Gastrocnemius medialis (tissue), 4 donors: ENCODE measurements around the gene MPV17L. TPM values are rescaled to one million over a fixed set of nuclear protein-coding genes. Genes with fewer than 3 reads are reported as not detected.
"Not testable (repeated sequence)": the region's sequence is repeated elsewhere in the genome, so short reads cannot be mapped to it uniquely, and the experiment has no call there.

Source experiments
- ATAC-seq, 2 donors: fragments of 150-250 bp; one replicate each; pipeline ENCODE4 v1.9.1; 2016
- DNase-seq, 2 donors: peaks; one replicate each; pipeline ENCODE4 v3.0.0-alpha.2; 2019
- H3K27ac ChIP-seq, 4 donors: fragments of 200-600 bp; sonication (generic); 1 replicate in 1 of 4; 2 replicates in 3 of 4; pipeline ENCODE4 v1.5.1; 2016 to 2018; ENCODE audit warnings: mild to moderate bottlenecking in 2 of 4, moderate library complexity in 1 of 4
- H3K27me3 ChIP-seq, 3 donors: fragments of 200-600 bp; sonication (generic) in 2 of 3; 1 replicate in 1 of 3; 2 replicates in 2 of 3; pipeline versions ENCODE4 v1.5.1 to v1.6.0; 2016 to 2019; ENCODE audit warnings: mild to moderate bottlenecking in 1 of 3, moderate library complexity in 1 of 3
- H3K36me3 ChIP-seq, 2 donors: fragments of 200-600 bp; sonication (generic) in 1 of 2; one replicate each; pipeline ENCODE4 v1.5.1; 2017 to 2018
- H3K4me1 ChIP-seq, 2 donors: fragments of 200-600 bp; sonication (generic) in 1 of 2; one replicate each; pipeline ENCODE4 v1.5.1; 2016 to 2017; ENCODE audit warnings: mild to moderate bottlenecking in 2 of 2
- H3K4me3 ChIP-seq, 4 donors: fragments of 200-600 bp; sonication (generic) in 3 of 4; 1 replicate in 1 of 4; 2 replicates in 3 of 4; pipeline ENCODE4 v1.5.1; 2016 to 2019; ENCODE audit warnings: mild to moderate bottlenecking in 2 of 4
- H3K9me3 ChIP-seq, 3 donors: fragments of 200-600 bp; sonication (generic) in 2 of 3; 1 replicate in 1 of 3; 2 replicates in 2 of 3; pipeline ENCODE4 v1.5.1; 2016 to 2019
- POLR2A ChIP-seq, 2 donors: fragments of 450-650 bp; IDR thresholded peaks; one replicate each; pipeline ENCODE4 v1.6.1; 2017; ENCODE audit warnings: antibody characterized with exemption in 2 of 2, mild to moderate bottlenecking in 2 of 2, moderate library complexity in 2 of 2
- in situ Hi-C, 4 donors: fragments of 200-750 bp; cut with MboI; loops; one replicate each; pipeline versions ENCODE4 v1.15.0 to v1.8.0; 2017; ENCODE audit warnings: low sequenced_read_pairs in 4 of 4
- intact Hi-C: fragments of 100-400 bp; cut with DNase I; formaldehyde crosslinking; loops from one replicate; pipeline ENCODE4 v1.15.1; 2023; ENCODE audit warnings: low total_unique reads
- total RNA-seq, 4 donors: library from RNA; depleted of rRNA; stranded (reverse); fragments of >200 nt; gene quantifications; one replicate each; pipeline versions ENCODE4 v1.1.0 to v1.2.3, GENCODE V29; 2016
- TF ChIP-seq, protein P1 (sequence below), 5 experiments: fragments of 450-650 bp in 3 of 5; fragments of 200-600 bp in 2 of 5; sonication (generic) in 2 of 5; IDR thresholded peaks in 4 of 5; conservative IDR thresholded peaks in 1 of 5; 1 replicate in 4 of 5; 2 replicates in 1 of 5; pipeline ENCODE4 v1.5.1; 2016 to 2019; ENCODE audit warnings: antibody characterized with exemption in 5 of 5, mild to moderate bottlenecking in 3 of 5, moderate library complexity in 3 of 5

MPV17L gene
- total RNA-seq, 4 donors from 2014 or later, result 12.8 to 27.3 (median 19.3) TPM

DNA sequence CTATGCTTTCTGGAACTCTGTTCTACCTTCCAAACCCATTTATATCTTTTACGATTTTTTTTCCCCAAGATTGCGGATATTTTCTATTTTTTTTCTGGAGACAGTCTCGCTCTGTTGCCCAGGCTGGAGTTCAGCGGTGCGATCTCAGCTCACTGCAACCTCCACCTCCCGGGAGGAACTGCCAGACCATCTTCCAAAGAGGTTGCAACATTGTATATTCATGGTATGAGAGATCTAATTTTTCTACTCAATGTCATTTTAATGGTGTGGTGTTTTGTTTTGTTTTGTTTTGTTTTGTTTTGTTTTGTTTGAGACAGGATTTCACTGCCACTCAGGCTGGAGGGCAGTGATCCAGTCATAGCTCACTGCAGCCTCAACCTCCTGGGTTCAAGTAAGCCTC, 30.3 kb downstream of the MPV17L start:
- Histone ChIP-seq H3K27me3 (no peaks in the 10 kb centered on the region), H3K9me3 (no peaks in the 10 kb centered on the region), H3K27ac (no peak overlapping the region), H3K36me3 (no peaks in the 10 kb centered on the region), H3K4me3 (no peak overlapping the region), H3K4me1 (peaks cover 4% of the 10 kb centered on the region in 2 donors)
- intact Hi-C loops, result loop anchor here (2.0 kb wide), 1 partner anchor 279 kb away; no protein-coding TSS in a partner anchor
- in situ Hi-C loops, result no loop called here
- TF ChIP-seq POLR2A (IDR thresholded peaks at IDR 0.05), result no peak
- TF ChIP-seq, protein P1, sequence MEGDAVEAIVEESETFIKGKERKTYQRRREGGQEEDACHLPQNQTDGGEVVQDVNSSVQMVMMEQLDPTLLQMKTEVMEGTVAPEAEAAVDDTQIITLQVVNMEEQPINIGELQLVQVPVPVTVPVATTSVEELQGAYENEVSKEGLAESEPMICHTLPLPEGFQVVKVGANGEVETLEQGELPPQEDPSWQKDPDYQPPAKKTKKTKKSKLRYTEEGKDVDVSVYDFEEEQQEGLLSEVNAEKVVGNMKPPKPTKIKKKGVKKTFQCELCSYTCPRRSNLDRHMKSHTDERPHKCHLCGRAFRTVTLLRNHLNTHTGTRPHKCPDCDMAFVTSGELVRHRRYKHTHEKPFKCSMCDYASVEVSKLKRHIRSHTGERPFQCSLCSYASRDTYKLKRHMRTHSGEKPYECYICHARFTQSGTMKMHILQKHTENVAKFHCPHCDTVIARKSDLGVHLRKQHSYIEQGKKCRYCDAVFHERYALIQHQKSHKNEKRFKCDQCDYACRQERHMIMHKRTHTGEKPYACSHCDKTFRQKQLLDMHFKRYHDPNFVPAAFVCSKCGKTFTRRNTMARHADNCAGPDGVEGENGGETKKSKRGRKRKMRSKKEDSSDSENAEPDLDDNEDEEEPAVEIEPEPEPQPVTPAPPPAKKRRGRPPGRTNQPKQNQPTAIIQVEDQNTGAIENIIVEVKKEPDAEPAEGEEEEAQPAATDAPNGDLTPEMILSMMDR (IDR thresholded peaks at IDR 0.05 in 4 of 5, conservative IDR thresholded peaks at IDR 0.05 in 1 of 5), result no peak
- no peak for DNase-seq
- ATAC-seq, result no peak

DNA sequence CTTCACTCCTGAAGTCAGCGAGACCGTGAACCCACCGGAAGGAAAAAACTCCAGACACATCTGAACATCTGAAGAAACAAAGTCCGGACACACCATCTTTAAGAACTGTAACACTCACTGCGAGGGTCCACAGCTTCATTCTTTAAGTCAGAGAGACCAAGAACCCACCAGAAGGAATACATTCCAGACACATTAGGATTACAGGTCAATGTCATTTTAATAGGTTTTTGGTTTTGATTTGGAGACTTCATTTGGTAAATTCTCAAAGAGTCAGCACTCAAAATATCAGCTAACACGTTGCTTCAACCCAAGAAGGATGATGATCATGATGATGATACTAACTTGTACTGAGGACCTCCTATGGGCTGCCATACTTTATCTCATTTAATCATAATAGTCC, 31.2 kb downstream of the MPV17L start:
- Histone ChIP-seq H3K27ac (no peak overlapping the region), H3K4me1 (peaks cover 4% of the 10 kb centered on the region in 2 donors), H3K36me3 (no peaks in the 10 kb centered on the region), H3K4me3 (no peak overlapping the region), H3K27me3 (no peaks in the 10 kb centered on the region), H3K9me3 (no peaks in the 10 kb centered on the region)
- no peak for TF ChIP-seq POLR2A (IDR thresholded peaks at IDR 0.05)
- TF ChIP-seq, protein P1 (IDR thresholded peaks at IDR 0.05 in 4 of 5, conservative IDR thresholded peaks at IDR 0.05 in 1 of 5), result no peak
- ATAC-seq (no peak), DNase-seq (no peak)
- intact Hi-C loops (loop anchor here (2.0 kb wide), 1 partner anchor 278 kb away; no protein-coding TSS in a partner anchor), in situ Hi-C loops (no loop called here)

DNA sequence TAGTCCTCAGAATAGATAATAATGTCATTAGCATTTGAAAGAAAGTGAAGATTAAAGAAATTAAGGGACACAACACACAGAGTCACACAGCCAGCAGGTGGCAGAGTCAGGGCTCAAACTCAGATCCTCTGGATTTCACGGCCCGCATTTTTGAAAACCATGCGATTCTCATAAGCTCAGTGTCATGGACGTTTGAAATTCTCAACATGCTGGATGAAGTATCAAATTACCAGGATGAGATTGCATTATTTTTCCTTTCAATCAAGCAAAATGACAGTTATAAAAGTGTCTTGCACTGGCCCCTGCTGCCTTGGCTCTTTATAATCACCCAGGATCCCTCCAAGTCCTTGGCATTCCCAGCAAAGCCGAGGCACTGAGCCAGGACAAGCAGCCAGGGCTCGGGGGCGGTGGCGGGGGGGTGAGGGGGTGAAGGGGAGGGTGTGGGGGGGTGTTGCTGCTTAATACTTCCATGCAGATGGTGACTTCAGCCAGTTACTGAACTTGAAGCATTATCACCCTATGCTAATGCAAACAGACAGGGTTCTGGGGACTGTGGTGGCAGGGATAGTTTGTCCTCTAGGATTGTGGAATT, 32.2 kb downstream of the MPV17L start:
- intact Hi-C loops, result loop anchor here (2.0 kb wide), 1 partner anchor 277 kb away; no protein-coding TSS in a partner anchor

DNA sequence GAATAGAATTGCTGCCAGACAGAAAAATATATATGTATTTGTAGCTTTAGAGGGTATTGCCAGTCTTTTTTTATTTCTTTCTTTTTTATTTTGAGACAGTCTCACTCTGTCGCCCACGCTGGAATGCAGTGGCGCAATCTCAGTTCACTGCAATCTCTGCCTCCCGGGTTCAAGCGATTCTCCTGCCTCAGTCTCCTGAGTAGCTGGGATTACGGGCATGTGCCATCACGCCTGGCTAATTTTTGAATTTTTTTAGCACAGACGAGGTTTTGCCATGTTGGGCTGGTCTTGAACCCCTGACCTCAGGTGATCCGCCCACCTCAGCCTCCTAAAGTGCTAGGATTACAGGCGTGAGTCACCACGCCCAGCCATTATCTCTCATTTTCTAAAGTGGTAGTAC, 35.3 kb downstream of the MPV17L start:
- in situ Hi-C loops, ATAC-seq, H3K27ac ChIP-seq, H3K36me3 ChIP-seq, H3K9me3 ChIP-seq, H3K27me3 ChIP-seq, DNase-seq, H3K4me1 ChIP-seq, H3K4me3 ChIP-seq: not testable (repeated sequence)
- intact Hi-C loops, result loop anchor here (10.0 kb wide), 1 partner anchor 214 kb away; the partner anchor contains the start of gene MARF1

More for the DNA sequence above, 32.2 kb downstream of the MPV17L start:
- H3K27ac ChIP-seq, result peak overlapping the region; percentile 9 to 49 (median 27)
- no peaks in the 10 kb centered on the region for H3K27me3 ChIP-seq
- no peak overlapping the region for H3K4me3 ChIP-seq
- DNase-seq (peak in 1 of 2 donors; percentile 33), ATAC-seq (peak; percentile 61 to 77)
- H3K9me3 ChIP-seq, result no peaks in the 10 kb centered on the region
- H3K4me1 ChIP-seq, result peaks cover 4% of the 10 kb centered on the region in 2 donors
- TF ChIP-seq POLR2A (IDR thresholded peaks at IDR 0.05), result no peak
- TF ChIP-seq, protein P1 (IDR thresholded peaks at IDR 0.05 in 4 of 5, conservative IDR thresholded peaks at IDR 0.05 in 1 of 5), result peak; percentile 41 to 65 (median 59)
- no peaks in the 10 kb centered on the region for H3K36me3 ChIP-seq
- in situ Hi-C loops, result no loop called here

DNA sequence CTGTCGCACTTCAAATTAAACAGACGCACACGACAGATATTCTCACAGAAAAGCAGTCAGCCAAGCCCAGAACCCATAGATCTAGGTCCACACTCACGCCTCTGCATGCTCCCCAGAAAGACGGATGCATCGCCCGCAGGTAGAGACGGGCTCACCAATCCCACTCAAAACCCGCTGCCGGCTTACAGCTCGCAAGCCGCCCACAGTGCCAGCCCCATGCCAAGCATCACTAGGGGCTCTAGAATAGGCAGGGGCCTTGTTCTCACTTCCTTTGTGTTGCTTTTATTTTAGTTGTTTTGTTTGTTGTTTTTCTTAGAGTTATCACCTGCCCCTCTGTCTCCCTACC, 38.5 kb downstream of the MPV17L start:
- no peak for DNase-seq
- peak overlapping the region; percentile 86 to 95 (median 86) for H3K4me3 ChIP-seq
- no peak for ATAC-seq
- intact Hi-C loops (loop anchor here (2.0 to 10.0 kb wide), 2 partner anchors 21 to 211 kb away; partner anchors contain the start of gene MARF1), in situ Hi-C loops (no loop called here)
- TF ChIP-seq, protein P1 (IDR thresholded peaks at IDR 0.05 in 4 of 5, conservative IDR thresholded peaks at IDR 0.05 in 1 of 5), result no peak
- no peak for TF ChIP-seq POLR2A (IDR thresholded peaks at IDR 0.05)
- H3K9me3 ChIP-seq, result no peaks in the 10 kb centered on the region
- H3K27me3 ChIP-seq, result no peaks in the 10 kb centered on the region
- H3K4me1 ChIP-seq, result peaks cover 5 to 11% of the 10 kb centered on the region in 2 donors
- no peaks in the 10 kb centered on the region for H3K36me3 ChIP-seq
- peak overlapping the region in 3 of 4 donors; percentile 84 to 93 (median 91) for H3K27ac ChIP-seq
